Ovary (tissue), 9 donors: ENCODE data around the gene ZNF282. TPM values are rescaled to one million over a fixed set of nuclear protein-coding genes. Genes with fewer than 3 reads are reported as not detected.

Experiments
- DNase-seq, 5 donors: peaks; one replicate each; pipeline ENCODE4 v3.0.0-alpha.2; 2019 to 2020
- H3K27ac ChIP-seq, 2 donors: fragments of 200-600 bp; one replicate each; pipeline versions ENCODE4 v1.5.1 to v1.8.0; 2019 to 2022
- H3K27me3 ChIP-seq: fragments of 200-600 bp; one replicate; pipeline ENCODE4 v1.8.0; 2022
- H3K36me3 ChIP-seq: fragments of 200-600 bp; sonication (generic); one replicate; pipeline ENCODE4 v1.5.1; 2019
- H3K4me1 ChIP-seq: one replicate; pipeline ENCODE4 v1.8.1; 2013; ENCODE audit warnings: mild to moderate bottlenecking, moderate library complexity; ENCODE audit not compliant: insufficient read depth
- H3K4me3 ChIP-seq: fragments of 200-600 bp; sonication (generic); one replicate; pipeline ENCODE4 v1.5.1; 2017
- H3K9me3 ChIP-seq, 2 donors: fragments of 200-600 bp in 1 of 2; sonication (generic) in 1 of 2; one replicate each; pipeline versions ENCODE4 v1.5.1 to v1.8.1; 2013 to 2019; ENCODE audit warnings: mild to moderate bottlenecking in 1 of 2, moderate library complexity in 1 of 2
- CTCF ChIP-seq, 3 donors: fragments of 450-650 bp in 2 of 3; fragments of 200-600 bp in 1 of 3; IDR thresholded peaks; one replicate each; pipeline versions ENCODE4 v1.5.1 to v1.8.0; 2016 to 2022; ENCODE audit warnings: antibody characterized with exemption in 3 of 3, mild to moderate bottlenecking in 1 of 3
- EP300 ChIP-seq: sonication (generic); formaldehyde crosslinking; IDR thresholded peaks from one replicate; pipeline ENCODE4 v1.6.1; 2017; ENCODE audit warnings: antibody characterized with exemption
- POLR2A ChIP-seq: fragments of 450-650 bp; IDR thresholded peaks from one replicate; pipeline ENCODE4 v1.6.1; 2017; ENCODE audit warnings: antibody characterized with exemption, mild to moderate bottlenecking, moderate library complexity
- WGBS, 3 donors: extraction: QIAGEN DNeasy Blood & Tissue Kit in 1 of 3; methylation state at CpG; one replicate each; pipeline versions ENCODE4 v1.1.5 to v1.1.7; 2013 to 2017; 5-methylcytosine and 5-hydroxymethylcytosine counted together
- intact Hi-C, 4 donors: fragments of 100-400 bp; cut with DNase I; formaldehyde crosslinking; loops; one replicate each; pipeline versions ENCODE4 v1.11.0 to v1.15.1; 2022 to 2023
- polyA plus RNA-seq, 2 donors: library from polyadenylated mRNA; stranded (reverse); fragments of 200-250 nt in 1 of 2; fragments of 350-450 nt in 1 of 2; fragmentation: Illumina TruSeq in 1 of 2; extraction: RNeasy Lipid Tissue Mini Kit (QIAGEN cat#74804) in 1 of 2; gene quantifications; one replicate each; pipeline ENCODE4 v1.2.3, GENCODE V29; 2013 to 2014
- total RNA-seq, 7 donors: library from RNA; depleted of rRNA in 2 of 7; stranded (reverse); fragments of >200 nt in 2 of 7; fragmentation: NEBNext Ultra II Directional in 3 of 7; extraction: Animal tissue kit (Norgen Biotek cat#: 25700) in 3 of 7; gene quantifications; one replicate each; pipeline versions ENCODE4 v1.1.0 to v1.2.4, GENCODE V29; 2016 to 2023
- donor health status: DM: no; HTN: no; CAD: no; lungs with moderate emphysema.
- donor health status: DM: no; HTN: no; CAD: no.
- donor health status: Bipolar disorder and iron deficiency.
- donor health status: DM: yes; HTN: yes; CAD: no.
- donor health status: DM: no; HTN: no; CAD: no.
- donor health status: DM: yes; HTN: yes; CAD: no.

ZNF282 gene
- total and polyA plus RNA-seq, 9 donors: 8.0 to 30.2 (median 22.2) TPM

DNA sequence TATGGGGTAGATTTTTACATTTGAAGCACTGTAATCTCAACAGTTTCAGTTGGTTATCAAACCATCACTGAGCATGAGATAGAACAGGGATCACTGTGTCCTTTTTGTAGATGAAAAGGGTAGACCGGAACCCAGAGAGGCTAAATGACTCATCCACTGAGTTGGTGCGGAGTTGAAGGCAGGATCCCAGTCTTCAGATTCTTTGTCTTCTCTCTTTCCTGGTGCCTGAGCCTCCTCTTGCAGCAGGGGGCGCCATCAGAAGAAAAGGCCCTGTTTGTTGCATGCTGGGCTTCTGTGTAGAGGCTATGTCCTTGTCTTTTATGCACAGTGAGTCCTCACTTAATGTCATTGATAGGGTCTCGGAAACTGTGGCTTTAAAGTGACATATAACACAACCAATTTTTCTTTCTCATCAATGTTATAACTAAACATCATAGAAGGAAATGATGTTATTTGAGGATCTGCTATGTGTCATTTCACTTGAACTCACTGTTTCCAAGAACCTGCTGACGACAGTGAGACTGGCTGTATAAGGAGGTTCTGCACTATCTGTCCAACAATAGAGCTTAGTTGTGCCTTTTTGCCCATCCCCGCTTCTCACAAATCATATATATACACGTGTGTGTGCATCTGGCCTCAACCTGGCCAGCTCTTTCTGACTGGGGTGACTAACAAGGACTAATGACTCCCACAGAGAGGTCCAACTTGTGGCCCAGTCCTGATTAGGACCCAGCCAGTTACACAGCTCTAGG lies 14.3 kb downstream of the ZNF282 start:
- Histone ChIP-seq H3K36me3 (no peaks in the 10 kb centered on the region), H3K4me1 (no peaks in the 10 kb centered on the region), H3K9me3 (no peaks in the 10 kb centered on the region), H3K27ac (no peak overlapping the region), H3K27me3 (no peaks in the 10 kb centered on the region), H3K4me3 (no peak overlapping the region)
- intact Hi-C loops: no loop called here
- DNase-seq: no peak
- 68 to 70% (median 69%) methylated on average over 7 of the region's 7 CpGs for WGBS, 3 donors
- TF ChIP-seq EP300: no peak

DNA sequence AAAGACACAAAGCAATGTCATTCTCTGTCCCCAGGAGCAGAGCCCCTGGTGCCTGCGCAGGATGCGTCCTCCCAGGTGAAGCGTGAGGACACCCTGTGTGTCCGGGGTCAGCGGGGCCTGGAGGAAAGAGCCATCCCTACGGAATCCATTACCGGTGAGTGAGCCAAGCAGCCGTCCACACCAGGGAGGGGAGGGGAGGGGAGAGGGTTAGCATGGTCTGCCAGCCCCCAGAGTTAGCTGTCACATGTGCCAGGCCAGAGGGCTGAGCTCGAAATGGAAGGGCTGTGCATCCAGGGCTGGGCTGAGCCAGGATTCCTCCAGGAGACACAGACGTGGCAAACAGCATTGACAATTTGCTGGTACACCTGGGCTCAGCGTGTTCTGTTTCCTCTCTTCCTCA lies 15.2 kb downstream of the ZNF282 start:
- H3K27me3 ChIP-seq: no peaks in the 10 kb centered on the region
- no peaks in the 10 kb centered on the region for H3K9me3 ChIP-seq
- H3K27ac ChIP-seq: no peak overlapping the region
- no peak for DNase-seq
- intact Hi-C loops: no loop called here
- no peaks in the 10 kb centered on the region for H3K36me3 ChIP-seq
- H3K4me1 ChIP-seq: no peaks in the 10 kb centered on the region
- WGBS, 3 donors: 85 to 86% (median 86%) methylated on average over 11 of the region's 11 CpGs
- no peak for TF ChIP-seq POLR2A
- TF ChIP-seq EP300: no peak
- TF ChIP-seq CTCF (IDR thresholded peaks at IDR 0.05): no peak
- H3K4me3 ChIP-seq: no peak overlapping the region

DNA sequence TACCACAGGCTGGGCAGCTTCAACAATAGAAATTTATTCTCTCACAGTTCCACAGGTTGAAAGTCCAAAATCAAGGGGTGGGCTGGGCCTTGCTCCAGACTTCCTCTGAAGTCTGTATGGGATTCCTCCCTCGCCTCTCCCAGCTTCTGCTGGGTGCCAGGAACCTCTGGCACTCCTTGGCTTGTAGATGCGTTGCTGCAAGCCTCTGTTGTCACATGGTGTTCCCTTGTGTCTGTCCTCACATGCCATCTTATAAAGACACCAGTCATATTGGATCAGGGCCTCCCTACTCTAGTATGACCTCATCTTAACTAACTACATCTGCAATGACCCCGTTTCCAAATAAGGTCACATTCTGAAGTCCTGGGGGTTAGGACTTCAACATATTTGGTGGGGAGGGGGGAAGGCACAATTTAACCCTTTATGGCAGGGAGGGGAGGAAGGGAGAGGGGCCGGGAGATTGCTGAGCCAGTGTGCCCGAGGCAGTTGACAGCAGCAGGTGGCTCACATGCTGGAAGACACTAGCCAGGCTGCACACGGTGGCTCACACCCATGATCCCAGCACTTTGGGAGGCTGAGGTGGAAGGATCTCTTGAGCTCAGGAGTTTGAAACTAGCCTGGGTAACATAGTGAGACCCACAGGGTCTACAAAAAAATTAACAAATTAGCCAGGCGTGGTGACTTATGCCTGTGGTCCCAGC lies 18.8 kb downstream of the ZNF282 start:
- TF ChIP-seq CTCF (IDR thresholded peaks at IDR 0.05) (no peak), POLR2A (no peak), EP300 (no peak)
- H3K4me1 ChIP-seq: no peaks in the 10 kb centered on the region
- H3K27ac ChIP-seq: no peak overlapping the region
- intact Hi-C loops: no loop called here
- 75 to 76% (median 76%) methylated on average over 7 of the region's 7 CpGs for WGBS, 3 donors
- H3K27me3 ChIP-seq: no peaks in the 10 kb centered on the region
- no peak for DNase-seq
- no peaks in the 10 kb centered on the region for H3K9me3 ChIP-seq
- H3K36me3 ChIP-seq: no peaks in the 10 kb centered on the region
- H3K4me3 ChIP-seq: no peak overlapping the region

DNA sequence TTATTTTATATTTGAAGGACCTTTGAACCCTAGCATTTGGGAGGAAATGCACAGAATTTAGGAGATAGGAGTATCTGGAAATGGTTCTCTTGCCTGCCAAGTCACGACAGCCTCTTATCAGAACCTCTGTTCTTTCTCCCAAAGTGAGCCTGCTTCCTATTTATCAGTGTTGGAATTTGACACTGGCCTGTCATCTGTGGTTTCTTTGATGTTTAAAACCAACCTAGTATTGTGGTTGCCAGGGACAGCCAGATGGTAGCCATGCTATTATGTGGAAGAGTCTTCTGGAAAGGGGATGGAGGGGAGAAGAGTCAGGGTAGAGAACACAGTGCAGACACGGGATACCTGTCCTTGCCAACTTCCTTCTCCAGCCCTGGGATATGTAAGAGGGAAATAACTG lies 21.1 kb downstream of the ZNF282 start:
- no peak for DNase-seq
- no peaks in the 10 kb centered on the region for H3K9me3 ChIP-seq
- H3K27me3 ChIP-seq: no peaks in the 10 kb centered on the region
- TF ChIP-seq POLR2A: no peak
- no peak for TF ChIP-seq CTCF (IDR thresholded peaks at IDR 0.05)
- no peak for TF ChIP-seq EP300
- intact Hi-C loops: no loop called here
- H3K4me3 ChIP-seq: no peak overlapping the region
- H3K27ac ChIP-seq: no peak overlapping the region
- 27 to 41% (median 29%) methylated on average over 2 of the region's 2 CpGs for WGBS, 3 donors
- H3K36me3 ChIP-seq: no peaks in the 10 kb centered on the region
- H3K4me1 ChIP-seq: no peaks in the 10 kb centered on the region

DNA sequence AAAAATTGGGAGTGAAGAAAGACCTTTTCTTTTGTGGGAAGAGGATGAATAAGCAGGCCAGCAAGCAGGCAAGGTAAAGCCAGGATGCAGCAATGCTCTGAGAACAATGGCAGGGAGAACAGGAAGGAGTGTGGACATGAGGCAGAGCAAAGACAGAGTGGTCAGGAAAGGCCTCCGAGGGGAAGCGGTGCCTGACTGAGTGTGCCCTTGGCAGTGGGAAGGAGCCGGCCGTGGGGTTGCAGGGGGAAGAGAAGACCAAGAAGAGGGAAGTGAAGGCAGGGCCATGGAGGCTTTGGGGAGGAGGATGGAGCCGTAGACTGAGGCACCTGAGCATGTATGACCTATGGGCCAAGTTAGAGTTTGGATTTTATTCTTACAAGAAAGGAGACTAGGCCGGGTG lies 22.2 kb downstream of the ZNF282 start:
- TF ChIP-seq POLR2A (no peak), EP300 (no peak), CTCF (IDR thresholded peaks at IDR 0.05) (no peak)
- Histone ChIP-seq H3K9me3 (no peaks in the 10 kb centered on the region), H3K36me3 (no peaks in the 10 kb centered on the region), H3K27me3 (no peaks in the 10 kb centered on the region), H3K4me3 (no peak overlapping the region), H3K27ac (no peak overlapping the region), H3K4me1 (no peaks in the 10 kb centered on the region)
- intact Hi-C loops: no loop called here
- WGBS, 3 donors: 88 to 92% (median 90%) methylated on average over 6 of the region's 6 CpGs
- no peak for DNase-seq
